ENCODE measurements around the gene SFI1.

DNA sequence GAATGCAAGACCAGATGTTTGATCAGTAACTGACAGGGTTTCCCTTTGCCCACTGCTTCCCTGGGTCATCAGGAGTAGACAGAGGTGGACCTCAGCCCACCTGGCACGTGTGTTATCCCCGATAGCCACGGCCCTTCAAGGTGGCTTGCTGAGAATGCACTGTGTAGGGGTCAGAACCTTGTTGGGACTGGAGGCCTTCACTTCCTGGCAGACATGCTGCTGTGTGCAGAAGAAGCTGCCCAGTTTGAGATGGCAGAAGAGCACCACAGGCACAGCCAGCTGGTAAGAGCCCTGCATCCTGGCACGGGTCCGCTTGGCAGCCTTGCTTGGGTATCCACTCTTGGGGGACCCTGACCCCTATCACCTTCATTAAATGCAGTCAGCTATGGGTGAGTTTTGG, 81.8 kb downstream of the SFI1 start:
- no peak for TF ChIP-seq POLR2A (IDR thresholded peaks at IDR 0.05; ENCODE audit: low read length)
- no peak for TF ChIP-seq GATA1 (IDR thresholded peaks at IDR 0.05; ENCODE audit: low read depth, low read length)
